ENCODE measurements around the gene TMEM119. TPM values are rescaled to one million over a fixed set of nuclear protein-coding genes. Genes with fewer than 3 reads are reported as not detected.
"Not testable (repeated sequence)": the region's sequence is repeated elsewhere in the genome, so short reads cannot be mapped to it uniquely, and the experiment has no call there.

TMEM119 gene
- total and polyA plus RNA-seq, 2 experiments from 2014 or later = 55.5 to 93.2 TPM

GRCh38 chr12:108620236-108620879 is 22.5 kb upstream of the TMEM119 start:
- no peak overlapping the region for H3K27ac ChIP-seq
- no peak overlapping the region for H3K4me2 ChIP-seq (ENCODE audit: unreplicated experiment)
- no peaks in the 10 kb centered on the region for H3K36me3 ChIP-seq (ENCODE audit: low read depth)
- H3K9ac ChIP-seq = no peak overlapping the region
- H3K27me3 ChIP-seq (replicated peaks; ENCODE audit: insufficient read depth) = no peaks in the 10 kb centered on the region
- TF ChIP-seq EZH2 (IDR thresholded peaks at IDR 0.05; ENCODE audit: insufficient read depth, poor library complexity, severe bottlenecking) (no peak), EZH2phosphoT487 (IDR thresholded peaks at IDR 0.05; ENCODE audit: insufficient read depth, low read depth) (no peak)
- no peak overlapping the region for H2AFZ ChIP-seq
- peak; percentile 55 for DNase-seq
- H4K20me1 ChIP-seq (ENCODE audit: insufficient read depth) = no peaks in the 10 kb centered on the region
- no peak overlapping the region for H3K4me3 ChIP-seq
- H3K9me3 ChIP-seq (ENCODE audit: low read depth) = no peaks in the 10 kb centered on the region
- H3F3A ChIP-seq (ENCODE audit: insufficient read depth) = peaks cover 19% of the 10 kb centered on the region; the same call in 1 of the 2 replicates
- H3K9me2 ChIP-seq (ENCODE audit: insufficient read depth) = no peaks in the 10 kb centered on the region
- 97 to 98% methylated on average over 10 of the region's 10 CpGs for WGBS, 2 experiments (ENCODE audit: low coverage in 1 of 2, low lambda C conversion rate in 2 of 2, missing lambda C conversion rate in 2 of 2)
- H3K79me2 ChIP-seq (ENCODE audit: insufficient read depth) = no peaks in the 10 kb centered on the region
- in situ Hi-C loops (cut with MboI) = no loop called here
- peaks cover 11% of the 10 kb centered on the region; the same call in 1 of the 2 replicates for H3K4me1 ChIP-seq (ENCODE audit: insufficient read depth)

- H3F3A ChIP-seq (ENCODE audit: insufficient read depth) = peaks cover 19% of the 10 kb centered on the region; the same call in 1 of the 2 replicates
- H3K4me3 ChIP-seq = no peak overlapping the region
- H3K79me2 ChIP-seq (ENCODE audit: insufficient read depth) = no peaks in the 10 kb centered on the region
- peaks cover 11% of the 10 kb centered on the region; the same call in 1 of the 2 replicates for H3K4me1 ChIP-seq (ENCODE audit: insufficient read depth)
- no peak overlapping the region for H3K27ac ChIP-seq
- no peak for DNase-seq
- H3K9me3 ChIP-seq (ENCODE audit: low read depth) = no peaks in the 10 kb centered on the region
- H3K27me3 ChIP-seq (replicated peaks; ENCODE audit: insufficient read depth) = no peaks in the 10 kb centered on the region
- no peaks in the 10 kb centered on the region for H4K20me1 ChIP-seq (ENCODE audit: insufficient read depth)
- H3K9ac ChIP-seq = no peak overlapping the region
- H3K36me3 ChIP-seq (ENCODE audit: low read depth) = no peaks in the 10 kb centered on the region
- H2AFZ ChIP-seq = no peak overlapping the region
- TF ChIP-seq EZH2 (IDR thresholded peaks at IDR 0.05; ENCODE audit: insufficient read depth, poor library complexity, severe bottlenecking) (no peak), EZH2phosphoT487 (IDR thresholded peaks at IDR 0.05; ENCODE audit: insufficient read depth, low read depth) (no peak)
- no peak overlapping the region for H3K4me2 ChIP-seq (ENCODE audit: unreplicated experiment)
- WGBS, 2 experiments (ENCODE audit: low coverage in 1 of 2, low lambda C conversion rate in 2 of 2, missing lambda C conversion rate in 2 of 2) = 73 to 77% methylated on average over 14 of the region's 14 CpGs
- H3K9me2 ChIP-seq (ENCODE audit: insufficient read depth) = no peaks in the 10 kb centered on the region
- in situ Hi-C loops (cut with MboI) = loop anchor here (5.0 kb wide), 1 partner anchor 47 kb away; no protein-coding TSS in a partner anchor
Measured at GRCh38 chr12:108619369-108620160, 21.7 kb upstream of the TMEM119 start.

GRCh38 chr12:108618953-108619274 is 21.0 kb upstream of the TMEM119 start:
- H3K9me3 ChIP-seq (ENCODE audit: low read depth); H3K27me3 ChIP-seq (replicated peaks; ENCODE audit: insufficient read depth); DNase-seq; H4K20me1 ChIP-seq (ENCODE audit: insufficient read depth); H3K79me2 ChIP-seq (ENCODE audit: insufficient read depth); H2AFZ ChIP-seq; H3K27ac ChIP-seq; H3K4me2 ChIP-seq (ENCODE audit: unreplicated experiment); H3K36me3 ChIP-seq (ENCODE audit: low read depth); H3K9ac ChIP-seq; H3K4me3 ChIP-seq; H3K9me2 ChIP-seq (ENCODE audit: insufficient read depth): not testable (repeated sequence)
- H3F3A ChIP-seq (ENCODE audit: insufficient read depth) = peaks cover 19% of the 10 kb centered on the region; the same call in 1 of the 2 replicates
- H3K4me1 ChIP-seq (ENCODE audit: insufficient read depth) = peaks cover 11% of the 10 kb centered on the region; the same call in 1 of the 2 replicates
- in situ Hi-C loops (cut with MboI) = loop anchor here (5.0 kb wide), 1 partner anchor 47 kb away; no protein-coding TSS in a partner anchor
- whole genome bisulfite sequencing, 2 experiments (ENCODE audit: low coverage in 1 of 2, low lambda C conversion rate in 2 of 2, missing lambda C conversion rate in 2 of 2) = 92% methylated on average over 4 of the region's 4 CpGs

GRCh38 chr12:108618079-108618952 is 20.4 kb upstream of the TMEM119 start:
- in situ Hi-C loops (cut with MboI) = loop anchor here (5.0 kb wide), 1 partner anchor 46 kb away; no protein-coding TSS in a partner anchor
- Histone ChIP-seq H3K36me3 (ENCODE audit: low read depth) (no peaks in the 10 kb centered on the region), H3K4me3 (no peak overlapping the region), H3K4me2 (ENCODE audit: unreplicated experiment) (no peak overlapping the region), H3K4me1 (ENCODE audit: insufficient read depth) (peaks cover 11% of the 10 kb centered on the region; the same call in 1 of the 2 replicates), H2AFZ (no peak overlapping the region), H3K9me3 (ENCODE audit: low read depth) (no peaks in the 10 kb centered on the region), H3K27me3 (replicated peaks; ENCODE audit: insufficient read depth) (no peaks in the 10 kb centered on the region), H3K9me2 (ENCODE audit: insufficient read depth) (no peaks in the 10 kb centered on the region), H3K27ac (no peak overlapping the region), H3F3A (ENCODE audit: insufficient read depth) (peaks cover 19% of the 10 kb centered on the region; the same call in 1 of the 2 replicates), H4K20me1 (ENCODE audit: insufficient read depth) (no peaks in the 10 kb centered on the region), H3K9ac (no peak overlapping the region), H3K79me2 (ENCODE audit: insufficient read depth) (no peaks in the 10 kb centered on the region)
- DNase-seq = peak; percentile 90
- WGBS, 2 experiments (ENCODE audit: low coverage in 1 of 2, low lambda C conversion rate in 2 of 2, missing lambda C conversion rate in 2 of 2) = 11 to 12% methylated on average over 16 of the region's 16 CpGs
- TF ChIP-seq EZH2 (IDR thresholded peaks at IDR 0.05; ENCODE audit: insufficient read depth, poor library complexity, severe bottlenecking) = no peak
- TF ChIP-seq EZH2phosphoT487 (IDR thresholded peaks at IDR 0.05; ENCODE audit: insufficient read depth, low read depth) = no peak

Data from GM23248 (cell line).